Ovary (tissue), 3 donors: Measurements from ENCODE around the gene SH3RF1.

Source experiments
- EP300 ChIP-seq: sonication (generic); formaldehyde crosslinking; IDR thresholded peaks from one replicate; pipeline ENCODE4 v1.6.1; 2017; ENCODE audit warnings: antibody characterized with exemption
- POLR2A ChIP-seq: fragments of 450-650 bp; IDR thresholded peaks from one replicate; pipeline ENCODE4 v1.6.1; 2017; ENCODE audit warnings: antibody characterized with exemption, mild to moderate bottlenecking, moderate library complexity
- TF ChIP-seq, protein P1 (sequence below), 3 donors: fragments of 450-650 bp in 2 of 3; fragments of 200-600 bp in 1 of 3; IDR thresholded peaks; one replicate each; pipeline versions ENCODE4 v1.5.1 to v1.8.0; 2016 to 2022; ENCODE audit warnings: antibody characterized with exemption in 3 of 3, mild to moderate bottlenecking in 1 of 3
- donor health status: DM: no; HTN: no; CAD: no.

DNA sequence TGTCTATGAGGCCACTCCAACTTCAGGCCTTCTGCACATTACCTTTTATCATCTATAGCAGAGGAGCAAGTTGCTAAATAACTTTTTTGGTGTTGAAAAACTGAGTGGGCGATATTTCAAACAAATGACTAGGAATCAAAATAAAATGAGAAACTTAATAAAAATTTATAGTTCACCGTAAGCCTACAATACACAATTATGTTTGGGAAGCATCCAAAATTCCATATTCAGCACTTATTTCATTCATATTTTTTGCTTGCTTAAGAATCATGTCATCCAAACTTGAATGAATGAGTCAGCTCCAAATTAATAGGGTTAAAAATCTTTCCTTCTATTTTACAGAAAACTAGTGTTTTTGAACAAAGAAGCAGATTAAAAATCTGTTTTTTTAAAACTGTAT lies 119.1 kb downstream of the SH3RF1 start:
- TF ChIP-seq, protein P1, sequence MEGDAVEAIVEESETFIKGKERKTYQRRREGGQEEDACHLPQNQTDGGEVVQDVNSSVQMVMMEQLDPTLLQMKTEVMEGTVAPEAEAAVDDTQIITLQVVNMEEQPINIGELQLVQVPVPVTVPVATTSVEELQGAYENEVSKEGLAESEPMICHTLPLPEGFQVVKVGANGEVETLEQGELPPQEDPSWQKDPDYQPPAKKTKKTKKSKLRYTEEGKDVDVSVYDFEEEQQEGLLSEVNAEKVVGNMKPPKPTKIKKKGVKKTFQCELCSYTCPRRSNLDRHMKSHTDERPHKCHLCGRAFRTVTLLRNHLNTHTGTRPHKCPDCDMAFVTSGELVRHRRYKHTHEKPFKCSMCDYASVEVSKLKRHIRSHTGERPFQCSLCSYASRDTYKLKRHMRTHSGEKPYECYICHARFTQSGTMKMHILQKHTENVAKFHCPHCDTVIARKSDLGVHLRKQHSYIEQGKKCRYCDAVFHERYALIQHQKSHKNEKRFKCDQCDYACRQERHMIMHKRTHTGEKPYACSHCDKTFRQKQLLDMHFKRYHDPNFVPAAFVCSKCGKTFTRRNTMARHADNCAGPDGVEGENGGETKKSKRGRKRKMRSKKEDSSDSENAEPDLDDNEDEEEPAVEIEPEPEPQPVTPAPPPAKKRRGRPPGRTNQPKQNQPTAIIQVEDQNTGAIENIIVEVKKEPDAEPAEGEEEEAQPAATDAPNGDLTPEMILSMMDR (IDR thresholded peaks at IDR 0.05), result no peak
- no peak for TF ChIP-seq EP300
- TF ChIP-seq POLR2A, result no peak
